Astrocyte (in vitro differentiated cells and primary cell): ENCODE data around the gene GGACT.

ENCODE experiments used
- CTCF ChIP-seq: IDR thresholded peaks from 2 replicates; pipeline ENCODE4 v1.5.1; 2011; ENCODE audit warnings: low read depth, mild to moderate bottlenecking, inconsistent platforms, low read length, moderate library complexity; ENCODE audit not compliant: insufficient read depth
- EZH2 ChIP-seq: IDR thresholded peaks from 2 replicates; pipeline ENCODE4 v1.6.1; 2012; ENCODE audit warnings: mild to moderate bottlenecking, low read length, inconsistent platforms; ENCODE audit not compliant: insufficient read depth

- no peak for TF ChIP-seq EZH2
- no peak for TF ChIP-seq CTCF
These were observed 71.5 kb downstream of the GGACT start for GRCh38 chr13:100517135-100517534.
